ENCODE data around the gene PTPRN2. TPM values are rescaled to one million over a fixed set of nuclear protein-coding genes. Genes with fewer than 3 reads are reported as not detected.
A peak's percentile ranks its signal among the peaks of the same experiment; 100 is the strongest.

Gene PTPRN2
- total and polyA plus RNA-seq, 8 donors = 12.2 to 49.2 (median 31.8) TPM

- Histone ChIP-seq H3K9me3 (no peaks in the 10 kb centered on the region), H3K4me1 (no peaks in the 10 kb centered on the region), H3K36me3 (no peaks in the 10 kb centered on the region), H3K27ac (no peak overlapping the region), H3K4me3 (no peak overlapping the region), H3K27me3 (no peaks in the 10 kb centered on the region)
- intact Hi-C loops (cut with DNase I) = no loop called here
- no peak for ATAC-seq
- DNase-seq = no peak
- WGBS, 2 donors = 94 to 96% methylated on average over 14 of the region's 14 CpGs
- no peak for TF ChIP-seq CTCF (IDR thresholded peaks at IDR 0.05)
- FAIRE-seq = no peak
These were observed 758.7 kb downstream of the PTPRN2 start for GRCh38 chr7:157828881-157829280.

GRCh38 chr7:157828190-157828589, 759.4 kb downstream of the PTPRN2 start:
- Histone ChIP-seq H3K4me3 (no peak overlapping the region), H3K4me1 (no peaks in the 10 kb centered on the region), H3K9me3 (no peaks in the 10 kb centered on the region), H3K27me3 (no peaks in the 10 kb centered on the region), H3K27ac (no peak overlapping the region), H3K36me3 (no peaks in the 10 kb centered on the region)
- WGBS, 2 donors = 92 to 93% methylated on average over 13 of the region's 13 CpGs
- TF ChIP-seq CTCF (IDR thresholded peaks at IDR 0.05) = no peak
- FAIRE-seq = no peak
- no peak for ATAC-seq
- peak in 1 of 6 donors; percentile 19 for DNase-seq
- intact Hi-C loops (cut with DNase I) = no loop called here

GRCh38 chr7:157827863-157828160, 759.8 kb downstream of the PTPRN2 start:
- no peaks in the 10 kb centered on the region for H3K27me3 ChIP-seq
- H3K27ac ChIP-seq = no peak overlapping the region
- ATAC-seq (no peak), DNase-seq (no peak), FAIRE-seq (no peak)
- H3K36me3 ChIP-seq = no peaks in the 10 kb centered on the region
- H3K4me3 ChIP-seq = no peak overlapping the region
- 86 to 87% methylated on average over 10 of the region's 10 CpGs for WGBS, 2 donors
- H3K4me1 ChIP-seq = no peaks in the 10 kb centered on the region
- TF ChIP-seq CTCF (IDR thresholded peaks at IDR 0.05) = no peak
- intact Hi-C loops (cut with DNase I) = no loop called here
- H3K9me3 ChIP-seq = no peaks in the 10 kb centered on the region

- no peak for FAIRE-seq
- no peaks in the 10 kb centered on the region for H3K27me3 ChIP-seq
- no peak for TF ChIP-seq CTCF (IDR thresholded peaks at IDR 0.05)
- H3K4me1 ChIP-seq = no peaks in the 10 kb centered on the region
- no peak for ATAC-seq
- 92 to 93% methylated on average over 23 of the region's 23 CpGs for WGBS, 2 donors
- no peaks in the 10 kb centered on the region for H3K36me3 ChIP-seq
- H3K27ac ChIP-seq = no peak overlapping the region
- no peak overlapping the region for H3K4me3 ChIP-seq
- intact Hi-C loops (cut with DNase I) = no loop called here
- no peaks in the 10 kb centered on the region for H3K9me3 ChIP-seq
- DNase-seq = no peak
These were observed 760.4 kb downstream of the PTPRN2 start for GRCh38 chr7:157827045-157827862.

GRCh38 chr7:157826566-157826965, 761.1 kb downstream of the PTPRN2 start:
- Histone ChIP-seq H3K36me3 (no peaks in the 10 kb centered on the region), H3K4me1 (no peaks in the 10 kb centered on the region), H3K4me3 (no peak overlapping the region), H3K27ac (no peak overlapping the region), H3K9me3 (no peaks in the 10 kb centered on the region), H3K27me3 (no peaks in the 10 kb centered on the region)
- DNase-seq (no peak), ATAC-seq (no peak), FAIRE-seq (no peak)
- intact Hi-C loops (cut with DNase I) = no loop called here
- WGBS, 2 donors = 95 to 96% methylated on average over 17 of the region's 17 CpGs
- TF ChIP-seq CTCF (IDR thresholded peaks at IDR 0.05) = no peak
